GM12878 (cell line): ENCODE results near the gene HSPA12B. TPM values are rescaled to one million over a fixed set of nuclear protein-coding genes. Genes with fewer than 3 reads are reported as not detected.
A peak's percentile ranks its signal among the peaks of the same experiment; 100 is the strongest.

Source experiments
- CHD2 ChIP-seq: IDR thresholded peaks from 2 replicates; pipeline ENCODE4 v1.6.1; 2011; ENCODE audit warnings: low read depth, low read length, improper control_type of control experiment, borderline replicate concordance
- EED ChIP-seq: sonication (generic); IDR thresholded peaks from 2 replicates; pipeline ENCODE4 v1.6.1; 2016; ENCODE audit warnings: antibody characterized with exemption, low read depth
- HDAC2 ChIP-seq: fragments of 200-600 bp; sonication (generic); IDR thresholded peaks from 2 replicates; pipeline ENCODE4 v1.6.1; 2017
- LARP7 ChIP-seq: fragments of 450-650 bp; IDR thresholded peaks from 2 replicates; pipeline ENCODE4 v1.6.1; 2017; ENCODE audit warnings: mild to moderate bottlenecking
- MEF2B ChIP-seq: fragments of 450-650 bp; IDR thresholded peaks from 2 replicates; pipeline ENCODE4 v1.6.1; 2018; ENCODE audit warnings: mild to moderate bottlenecking, moderate library complexity; ENCODE audit not compliant: partially characterized antibody, poor library complexity, severe bottlenecking
- MYB ChIP-seq: fragments of 150-350 bp; IDR thresholded peaks from 2 replicates; pipeline ENCODE4 v1.6.1; 2014; ENCODE audit warnings: mild to moderate bottlenecking, low read depth, low read length, borderline replicate concordance
- STAT1 ChIP-seq: fragments of 450-650 bp; conservative IDR thresholded peaks from 2 replicates; pipeline ENCODE4 v1.6.1; 2014; ENCODE audit warnings: antibody characterized with exemption, mild to moderate bottlenecking
- TAF1 ChIP-seq: IDR thresholded peaks from 2 replicates; pipeline ENCODE4 v1.6.1; 2011; ENCODE audit warnings: mild to moderate bottlenecking, low read depth, low read length, borderline replicate concordance
- TCF3 ChIP-seq: IDR thresholded peaks from 2 replicates; pipeline ENCODE4 v1.6.1; 2012; ENCODE audit warnings: low read depth, mild to moderate bottlenecking, low read length, borderline replicate concordance; ENCODE audit not compliant: insufficient read depth
- polyA plus RNA-seq, 11 experiments: library from polyadenylated mRNA; depleted of rRNA in 4 of 11; unstranded in 6 of 11; stranded (reverse) in 5 of 11; fragments of >200 nt; fragmentation: Nextera tagmentation in 4 of 11; fragmentation: Illumina TruSeq in 1 of 11; extraction: Ambion mirVana in 4 of 11; extraction: Trizol in 1 of 11; gene quantifications; 1 replicate in 1 of 11; 2 replicates in 10 of 11; pipeline versions ENCODE4 v1.2.1 to v1.2.3, GENCODE V29; 2011 to 2016; ENCODE audit warnings: inconsistent platforms in 2 of 11, missing spikeins in 2 of 11, low read depth in 1 of 11
- total RNA-seq, 4 experiments: library from RNA; depleted of rRNA in 3 of 4; stranded (reverse); fragments of >200 nt in 3 of 4; fragmentation: Illumina TruSeq in 1 of 4; extraction: Trizol in 1 of 4; gene quantifications; 2 replicates each; pipeline versions ENCODE4 v1.2.1 to v1.2.3, GENCODE V29; 2013 to 2021
- TF ChIP-seq, protein P1 (sequence below): IDR thresholded peaks from 2 replicates; pipeline ENCODE4 v1.6.1; 2012; ENCODE audit warnings: mild to moderate bottlenecking, low read depth, low read length
- TF ChIP-seq, protein P2 (sequence below): IDR thresholded peaks from 2 replicates; pipeline ENCODE4 v1.6.1; 2011; ENCODE audit warnings: low read depth, mild to moderate bottlenecking, low read length, moderate library complexity, borderline replicate concordance; ENCODE audit errors: extremely low read depth
- TF ChIP-seq, protein P3 (sequence below): fragments of 450-650 bp; formaldehyde crosslinking; IDR thresholded peaks from 2 replicates; pipeline ENCODE4 v1.5.0; 2022; ENCODE audit warnings: mild to moderate bottlenecking, missing genetic modification characterization
- TF ChIP-seq, protein P4 (sequence below): fragments of 450-650 bp; conservative IDR thresholded peaks from 2 replicates; pipeline ENCODE4 v1.6.1; 2017; ENCODE audit warnings: mild to moderate bottlenecking, moderate library complexity
- TF ChIP-seq, protein P5 (sequence below): IDR thresholded peaks from 2 replicates; pipeline ENCODE4 v1.6.1; 2011; ENCODE audit warnings: low read depth, low read length, improper control_type of control experiment, borderline replicate concordance
- TF ChIP-seq, protein P6 (sequence below): fragments of 450-650 bp; formaldehyde crosslinking; IDR thresholded peaks from 2 replicates; pipeline ENCODE4 v1.4.0; 2022; ENCODE audit warnings: mild to moderate bottlenecking, moderate library complexity

The HSPA12B gene
- total and polyA plus RNA-seq, 10 of the 15 experiments (the other 5 are each of a cell fraction or from before 2014, with no cell fraction given) = 0.08 TPM; not detected in 9

DNA sequence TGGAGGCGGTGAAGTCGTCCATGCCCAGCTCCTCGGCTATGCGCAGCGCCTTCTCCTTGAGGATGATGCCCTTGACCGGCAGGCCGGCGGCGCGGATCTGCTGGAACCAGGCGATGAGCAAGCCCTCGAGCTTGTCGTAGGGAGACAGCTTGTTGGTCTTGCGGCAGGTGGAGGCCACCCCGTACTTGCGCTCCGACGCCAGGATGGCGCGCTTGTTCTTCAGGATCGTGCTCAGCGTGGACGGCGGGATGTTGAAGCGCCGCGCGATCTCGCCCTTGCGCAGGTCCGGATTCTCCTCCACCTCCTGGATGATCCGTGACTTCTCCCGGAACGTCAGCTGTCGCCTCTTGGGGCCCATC, 53.6 kb downstream of the HSPA12B start (continued):
- TF ChIP-seq, protein P1, sequence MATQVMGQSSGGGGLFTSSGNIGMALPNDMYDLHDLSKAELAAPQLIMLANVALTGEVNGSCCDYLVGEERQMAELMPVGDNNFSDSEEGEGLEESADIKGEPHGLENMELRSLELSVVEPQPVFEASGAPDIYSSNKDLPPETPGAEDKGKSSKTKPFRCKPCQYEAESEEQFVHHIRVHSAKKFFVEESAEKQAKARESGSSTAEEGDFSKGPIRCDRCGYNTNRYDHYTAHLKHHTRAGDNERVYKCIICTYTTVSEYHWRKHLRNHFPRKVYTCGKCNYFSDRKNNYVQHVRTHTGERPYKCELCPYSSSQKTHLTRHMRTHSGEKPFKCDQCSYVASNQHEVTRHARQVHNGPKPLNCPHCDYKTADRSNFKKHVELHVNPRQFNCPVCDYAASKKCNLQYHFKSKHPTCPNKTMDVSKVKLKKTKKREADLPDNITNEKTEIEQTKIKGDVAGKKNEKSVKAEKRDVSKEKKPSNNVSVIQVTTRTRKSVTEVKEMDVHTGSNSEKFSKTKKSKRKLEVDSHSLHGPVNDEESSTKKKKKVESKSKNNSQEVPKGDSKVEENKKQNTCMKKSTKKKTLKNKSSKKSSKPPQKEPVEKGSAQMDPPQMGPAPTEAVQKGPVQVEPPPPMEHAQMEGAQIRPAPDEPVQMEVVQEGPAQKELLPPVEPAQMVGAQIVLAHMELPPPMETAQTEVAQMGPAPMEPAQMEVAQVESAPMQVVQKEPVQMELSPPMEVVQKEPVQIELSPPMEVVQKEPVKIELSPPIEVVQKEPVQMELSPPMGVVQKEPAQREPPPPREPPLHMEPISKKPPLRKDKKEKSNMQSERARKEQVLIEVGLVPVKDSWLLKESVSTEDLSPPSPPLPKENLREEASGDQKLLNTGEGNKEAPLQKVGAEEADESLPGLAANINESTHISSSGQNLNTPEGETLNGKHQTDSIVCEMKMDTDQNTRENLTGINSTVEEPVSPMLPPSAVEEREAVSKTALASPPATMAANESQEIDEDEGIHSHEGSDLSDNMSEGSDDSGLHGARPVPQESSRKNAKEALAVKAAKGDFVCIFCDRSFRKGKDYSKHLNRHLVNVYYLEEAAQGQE = no peak
- TF ChIP-seq, protein P2, sequence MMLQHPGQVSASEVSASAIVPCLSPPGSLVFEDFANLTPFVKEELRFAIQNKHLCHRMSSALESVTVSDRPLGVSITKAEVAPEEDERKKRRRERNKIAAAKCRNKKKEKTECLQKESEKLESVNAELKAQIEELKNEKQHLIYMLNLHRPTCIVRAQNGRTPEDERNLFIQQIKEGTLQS = no peak
- TF ChIP-seq, protein P3, sequence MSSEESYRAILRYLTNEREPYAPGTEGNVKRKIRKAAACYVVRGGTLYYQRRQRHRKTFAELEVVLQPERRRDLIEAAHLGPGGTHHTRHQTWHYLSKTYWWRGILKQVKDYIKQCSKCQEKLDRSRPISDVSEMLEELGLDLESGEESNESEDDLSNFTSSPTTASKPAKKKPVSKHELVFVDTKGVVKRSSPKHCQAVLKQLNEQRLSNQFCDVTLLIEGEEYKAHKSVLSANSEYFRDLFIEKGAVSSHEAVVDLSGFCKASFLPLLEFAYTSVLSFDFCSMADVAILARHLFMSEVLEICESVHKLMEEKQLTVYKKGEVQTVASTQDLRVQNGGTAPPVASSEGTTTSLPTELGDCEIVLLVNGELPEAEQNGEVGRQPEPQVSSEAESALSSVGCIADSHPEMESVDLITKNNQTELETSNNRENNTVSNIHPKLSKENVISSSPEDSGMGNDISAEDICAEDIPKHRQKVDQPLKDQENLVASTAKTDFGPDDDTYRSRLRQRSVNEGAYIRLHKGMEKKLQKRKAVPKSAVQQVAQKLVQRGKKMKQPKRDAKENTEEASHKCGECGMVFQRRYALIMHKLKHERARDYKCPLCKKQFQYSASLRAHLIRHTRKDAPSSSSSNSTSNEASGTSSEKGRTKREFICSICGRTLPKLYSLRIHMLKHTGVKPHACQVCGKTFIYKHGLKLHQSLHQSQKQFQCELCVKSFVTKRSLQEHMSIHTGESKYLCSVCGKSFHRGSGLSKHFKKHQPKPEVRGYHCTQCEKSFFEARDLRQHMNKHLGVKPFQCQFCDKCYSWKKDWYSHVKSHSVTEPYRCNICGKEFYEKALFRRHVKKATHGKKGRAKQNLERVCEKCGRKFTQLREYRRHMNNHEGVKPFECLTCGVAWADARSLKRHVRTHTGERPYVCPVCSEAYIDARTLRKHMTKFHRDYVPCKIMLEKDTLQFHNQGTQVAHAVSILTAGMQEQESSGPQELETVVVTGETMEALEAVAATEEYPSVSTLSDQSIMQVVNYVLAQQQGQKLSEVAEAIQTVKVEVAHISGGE = no peak
- TF ChIP-seq, protein P4, sequence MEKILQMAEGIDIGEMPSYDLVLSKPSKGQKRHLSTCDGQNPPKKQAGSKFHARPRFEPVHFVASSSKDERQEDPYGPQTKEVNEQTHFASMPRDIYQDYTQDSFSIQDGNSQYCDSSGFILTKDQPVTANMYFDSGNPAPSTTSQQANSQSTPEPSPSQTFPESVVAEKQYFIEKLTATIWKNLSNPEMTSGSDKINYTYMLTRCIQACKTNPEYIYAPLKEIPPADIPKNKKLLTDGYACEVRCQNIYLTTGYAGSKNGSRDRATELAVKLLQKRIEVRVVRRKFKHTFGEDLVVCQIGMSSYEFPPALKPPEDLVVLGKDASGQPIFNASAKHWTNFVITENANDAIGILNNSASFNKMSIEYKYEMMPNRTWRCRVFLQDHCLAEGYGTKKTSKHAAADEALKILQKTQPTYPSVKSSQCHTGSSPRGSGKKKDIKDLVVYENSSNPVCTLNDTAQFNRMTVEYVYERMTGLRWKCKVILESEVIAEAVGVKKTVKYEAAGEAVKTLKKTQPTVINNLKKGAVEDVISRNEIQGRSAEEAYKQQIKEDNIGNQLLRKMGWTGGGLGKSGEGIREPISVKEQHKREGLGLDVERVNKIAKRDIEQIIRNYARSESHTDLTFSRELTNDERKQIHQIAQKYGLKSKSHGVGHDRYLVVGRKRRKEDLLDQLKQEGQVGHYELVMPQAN = no peak
- TF ChIP-seq HDAC2 (no peak), MEF2B (no peak), CHD2 (no peak), EED (no peak), LARP7 (peak; percentile 54; the same call in 1 of the 2 replicates), TAF1 (no peak), TCF3 (no peak), MYB (no peak), STAT1 (no peak)
- TF ChIP-seq, protein P5, sequence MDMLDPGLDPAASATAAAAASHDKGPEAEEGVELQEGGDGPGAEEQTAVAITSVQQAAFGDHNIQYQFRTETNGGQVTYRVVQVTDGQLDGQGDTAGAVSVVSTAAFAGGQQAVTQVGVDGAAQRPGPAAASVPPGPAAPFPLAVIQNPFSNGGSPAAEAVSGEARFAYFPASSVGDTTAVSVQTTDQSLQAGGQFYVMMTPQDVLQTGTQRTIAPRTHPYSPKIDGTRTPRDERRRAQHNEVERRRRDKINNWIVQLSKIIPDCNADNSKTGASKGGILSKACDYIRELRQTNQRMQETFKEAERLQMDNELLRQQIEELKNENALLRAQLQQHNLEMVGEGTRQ = no peak
- TF ChIP-seq, protein P6, sequence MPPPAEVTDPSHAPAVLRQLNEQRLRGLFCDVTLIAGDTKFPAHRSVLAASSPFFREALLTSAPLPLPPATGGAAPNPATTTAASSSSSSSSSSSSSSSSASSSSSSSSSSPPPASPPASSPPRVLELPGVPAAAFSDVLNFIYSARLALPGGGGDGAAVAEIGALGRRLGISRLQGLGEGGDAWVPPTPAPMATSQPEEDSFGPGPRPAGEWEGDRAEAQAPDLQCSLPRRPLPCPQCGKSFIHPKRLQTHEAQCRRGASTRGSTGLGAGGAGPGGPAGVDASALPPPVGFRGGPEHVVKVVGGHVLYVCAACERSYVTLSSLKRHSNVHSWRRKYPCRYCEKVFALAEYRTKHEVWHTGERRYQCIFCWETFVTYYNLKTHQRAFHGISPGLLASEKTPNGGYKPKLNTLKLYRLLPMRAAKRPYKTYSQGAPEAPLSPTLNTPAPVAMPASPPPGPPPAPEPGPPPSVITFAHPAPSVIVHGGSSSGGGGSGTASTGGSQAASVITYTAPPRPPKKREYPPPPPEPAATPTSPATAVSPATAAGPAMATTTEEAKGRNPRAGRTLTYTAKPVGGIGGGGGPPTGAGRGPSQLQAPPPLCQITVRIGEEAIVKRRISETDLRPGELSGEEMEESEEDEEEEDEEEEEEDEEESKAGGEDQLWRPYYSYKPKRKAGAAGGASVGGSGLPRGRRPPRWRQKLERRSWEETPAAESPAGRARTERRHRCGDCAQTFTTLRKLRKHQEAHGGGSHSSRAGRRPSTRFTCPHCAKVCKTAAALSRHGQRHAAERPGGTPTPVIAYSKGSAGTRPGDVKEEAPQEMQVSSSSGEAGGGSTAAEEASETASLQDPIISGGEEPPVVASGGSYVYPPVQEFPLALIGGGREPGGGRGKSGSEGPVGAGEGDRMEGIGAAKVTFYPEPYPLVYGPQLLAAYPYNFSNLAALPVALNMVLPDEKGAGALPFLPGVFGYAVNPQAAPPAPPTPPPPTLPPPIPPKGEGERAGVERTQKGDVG (CRISPR knock-in tag) = no peak
